CD1c-positive myeloid dendritic cell (primary cell): ENCODE data around the gene CACNB2.
A peak's percentile ranks its signal among the peaks of the same experiment; 100 is the strongest.

Experiments
- DNase-seq: peaks from one replicate; pipeline ENCODE4 v3.0.0-alpha.2; 2016; ENCODE audit errors: extremely low spot score

CACNB2 gene

DNA sequence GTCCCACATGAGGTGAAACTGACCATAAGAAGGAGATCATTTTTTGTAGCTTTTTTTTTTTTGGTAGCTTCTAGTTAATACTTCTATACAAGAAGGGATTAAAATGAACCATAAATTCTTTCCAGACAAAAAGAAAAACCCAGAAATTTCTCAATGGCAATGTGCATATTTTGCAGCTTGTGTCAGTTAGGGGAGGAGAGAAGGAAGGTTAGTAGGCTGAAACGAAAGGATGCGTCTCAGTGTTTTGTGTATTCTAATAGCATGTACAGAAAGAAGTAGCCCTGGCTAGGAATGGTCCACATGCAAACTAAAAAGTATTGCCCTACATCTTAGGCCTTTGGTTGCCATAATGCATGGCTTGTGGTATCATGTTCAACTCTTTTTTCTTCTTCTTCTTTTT lies 90.6 kb downstream of the CACNB2 start:
- no peak for DNase-seq

DNA sequence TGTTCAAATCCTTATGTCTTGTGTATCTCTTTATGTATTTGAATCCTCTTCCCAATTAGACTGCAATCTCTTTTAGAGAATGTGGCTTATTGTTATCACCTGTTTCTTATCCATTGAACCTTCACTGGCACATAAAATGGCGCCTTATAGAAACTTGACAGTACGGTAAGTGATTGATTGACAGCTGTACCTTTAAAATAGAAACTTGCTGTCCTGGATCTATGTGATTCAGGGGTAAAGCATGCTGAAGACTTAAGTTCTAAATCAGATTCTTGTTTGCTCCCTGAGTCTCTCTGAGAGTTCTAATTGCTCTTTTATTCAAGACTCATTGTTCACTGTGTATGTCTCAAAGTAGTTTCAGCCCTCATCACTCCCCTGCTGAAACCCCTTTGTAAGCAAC lies 91.3 kb downstream of the CACNB2 start:
- no peak for DNase-seq

DNA sequence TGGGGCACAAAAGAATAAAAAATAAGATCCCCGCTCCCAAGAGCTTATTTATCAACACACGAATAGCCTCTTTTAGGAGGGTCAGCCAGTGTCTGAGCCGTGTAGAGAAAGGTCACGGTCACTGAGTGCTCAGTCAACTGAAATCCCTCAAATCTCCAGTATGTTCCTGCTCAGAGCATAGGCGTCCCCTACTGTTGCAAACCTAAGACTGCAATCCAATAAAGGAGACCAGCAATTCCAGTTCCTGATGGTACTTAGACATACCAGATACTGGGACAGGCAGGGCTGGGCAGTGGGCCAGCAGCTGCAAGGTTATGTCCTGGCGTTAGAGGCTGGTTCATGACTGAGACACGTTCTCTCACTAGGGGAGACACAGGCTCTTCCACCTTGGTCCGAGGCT lies 93.6 kb downstream of the CACNB2 start:
- DNase-seq: no peak

DNA sequence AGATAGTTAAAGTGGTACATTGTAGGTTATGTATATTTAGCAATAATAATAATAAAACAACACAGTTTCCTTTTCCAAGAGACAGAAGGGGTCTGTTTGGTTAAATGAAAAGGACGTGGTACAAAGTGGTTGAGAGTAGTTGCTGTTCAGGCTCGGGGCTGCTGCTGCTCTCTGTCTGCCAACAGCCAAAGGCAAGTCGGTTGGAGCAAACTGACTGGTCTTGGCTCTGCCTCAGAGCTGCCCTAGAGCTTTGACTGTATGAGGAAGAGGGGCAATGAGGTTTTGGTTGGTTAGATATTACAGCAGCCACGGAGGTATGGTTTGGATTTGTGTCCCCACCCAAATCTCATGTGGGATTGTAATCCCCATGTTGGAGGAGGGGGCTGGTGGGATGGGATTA lies 95.3 kb downstream of the CACNB2 start:
- DNase-seq: no peak

DNA sequence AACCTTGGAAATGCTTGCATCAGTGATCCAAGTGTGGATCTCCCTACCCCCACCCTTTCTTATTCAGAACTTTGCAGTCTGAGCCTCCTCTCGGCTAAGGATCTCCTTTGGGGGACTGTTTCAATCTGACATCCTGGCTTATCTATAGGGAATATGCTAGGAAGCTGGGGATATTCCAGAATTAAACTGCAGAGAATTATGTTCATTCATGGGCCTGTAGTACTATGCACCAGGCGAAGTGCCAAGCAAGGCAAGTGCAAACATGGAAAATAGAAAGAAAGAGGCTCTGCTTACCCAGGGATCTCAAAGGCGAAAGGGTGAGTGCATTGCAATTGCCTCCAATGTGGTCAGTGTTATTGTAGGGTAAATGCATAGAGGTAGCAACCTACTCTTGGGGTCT lies 96.5 kb downstream of the CACNB2 start:
- no peak for DNase-seq

DNA sequence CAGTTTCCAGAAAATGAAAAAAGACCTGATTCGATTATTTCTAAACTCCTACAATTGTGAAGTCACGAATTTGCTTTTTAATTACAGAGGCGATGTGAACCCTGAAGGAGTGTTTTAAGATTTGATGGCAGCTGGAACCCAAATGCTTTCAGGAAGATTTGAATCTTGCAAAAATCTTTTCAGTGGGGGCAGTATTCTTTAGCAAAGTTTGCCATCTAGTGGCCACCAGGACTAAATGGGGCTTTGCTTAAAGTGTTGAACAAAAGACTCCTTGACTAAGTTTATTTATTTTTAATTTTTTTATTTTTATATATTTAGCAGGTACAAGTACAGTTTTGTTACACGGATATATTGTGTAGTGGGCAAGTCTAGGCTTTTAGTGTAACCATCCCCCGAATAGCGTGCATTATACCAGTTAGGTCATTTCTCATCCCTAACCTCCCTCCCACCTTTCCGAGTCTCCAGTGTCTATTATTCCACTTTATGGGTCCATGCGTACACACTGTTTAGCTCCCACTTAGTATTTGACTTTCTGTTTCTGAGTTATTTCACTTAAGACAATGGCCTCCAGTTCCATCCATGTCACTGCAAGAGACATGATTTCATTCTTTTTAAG lies 98.8 kb downstream of the CACNB2 start:
- peak; percentile 48 for DNase-seq

DNA sequence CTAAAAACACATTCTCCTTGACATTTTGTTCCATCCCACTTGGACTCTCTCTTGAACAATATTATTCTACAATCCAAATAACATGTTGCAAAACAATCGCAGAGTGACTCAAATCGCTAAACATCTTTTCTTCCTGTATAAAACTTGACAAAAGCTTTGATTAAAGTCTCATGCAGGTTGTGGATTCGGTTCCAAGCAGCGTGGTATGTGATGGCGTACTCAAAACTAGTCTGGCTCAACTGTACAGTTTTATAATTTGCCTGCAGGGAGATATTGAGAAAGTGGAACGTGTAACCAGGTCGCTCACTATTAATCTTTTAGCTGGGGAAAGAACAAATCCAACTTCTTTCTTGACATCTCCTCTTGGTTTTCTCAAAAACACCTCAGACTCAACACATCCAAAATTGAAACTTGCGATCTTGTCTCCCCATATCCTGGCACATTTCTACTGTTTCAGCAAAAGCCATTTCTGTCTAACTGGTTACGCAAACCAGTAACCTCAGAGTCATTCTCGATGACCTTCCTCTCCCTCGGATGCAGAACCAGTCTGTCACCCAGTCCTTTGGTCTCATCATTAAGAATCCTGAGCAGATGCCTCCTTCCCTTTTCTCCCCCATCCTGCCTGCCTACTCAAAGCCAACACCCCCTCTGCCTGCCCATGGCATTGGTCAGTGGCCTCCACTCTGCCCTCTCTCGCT lies 100.1 kb downstream of the CACNB2 start:
- DNase-seq: peak; percentile 3

DNA sequence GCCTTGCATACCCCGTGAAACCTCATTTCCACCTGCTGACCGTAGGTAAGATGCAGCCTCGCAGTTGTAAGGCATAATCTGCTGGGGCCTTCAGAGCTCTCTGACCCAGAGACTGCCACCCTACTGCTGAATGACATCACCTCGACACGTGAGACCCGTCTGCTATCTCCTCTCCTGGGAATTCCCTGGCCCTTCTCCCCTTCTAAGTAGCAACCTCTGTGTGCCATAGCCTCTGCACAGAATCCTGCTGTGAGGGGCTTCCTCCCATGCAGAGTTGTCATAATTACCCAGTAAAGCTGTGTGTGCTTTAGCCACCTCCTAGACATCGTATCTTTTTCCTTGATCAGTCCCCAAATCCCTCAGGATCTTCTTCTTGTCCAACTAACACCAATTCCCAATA lies 106.7 kb downstream of the CACNB2 start:
- no peak for DNase-seq

DNA sequence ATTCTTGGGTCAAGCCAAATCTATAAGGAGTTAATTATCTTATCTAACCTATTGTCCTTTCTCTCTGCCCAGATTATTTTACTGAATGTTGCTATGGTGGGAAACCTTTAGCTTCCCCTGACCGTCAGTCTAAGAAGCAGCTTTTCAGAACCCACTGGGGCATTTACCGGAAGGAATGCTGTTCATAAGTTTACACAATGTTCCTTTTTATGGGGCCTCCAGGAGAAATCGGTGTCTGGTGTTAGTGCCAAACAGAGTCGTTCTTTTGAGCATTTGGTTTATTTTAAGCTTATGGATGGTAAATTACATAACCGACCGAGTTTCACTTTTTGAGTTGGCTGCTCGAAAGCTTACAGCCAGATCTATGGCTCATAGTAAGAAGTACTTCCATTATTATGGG lies 111.9 kb downstream of the CACNB2 start:
- no peak for DNase-seq

DNA sequence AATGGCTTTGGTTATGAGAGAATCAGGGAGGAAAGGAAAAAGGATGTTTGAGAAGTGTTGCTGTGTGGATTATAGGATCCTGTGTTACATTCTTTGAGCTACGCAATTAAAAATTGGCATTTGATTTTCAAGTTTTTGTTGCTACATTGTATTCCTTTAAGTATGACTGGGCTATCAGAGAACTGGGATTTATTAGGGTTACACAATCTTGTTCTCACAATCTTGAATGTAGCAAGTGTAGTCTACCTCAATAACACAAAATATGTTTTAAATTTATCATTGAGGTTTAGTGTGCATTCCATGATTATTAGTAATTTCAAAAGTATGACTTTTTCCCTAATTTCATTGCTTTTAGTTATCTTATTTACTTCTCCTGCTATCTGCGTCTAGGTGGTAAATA lies 113.9 kb downstream of the CACNB2 start:
- DNase-seq: no peak

DNA sequence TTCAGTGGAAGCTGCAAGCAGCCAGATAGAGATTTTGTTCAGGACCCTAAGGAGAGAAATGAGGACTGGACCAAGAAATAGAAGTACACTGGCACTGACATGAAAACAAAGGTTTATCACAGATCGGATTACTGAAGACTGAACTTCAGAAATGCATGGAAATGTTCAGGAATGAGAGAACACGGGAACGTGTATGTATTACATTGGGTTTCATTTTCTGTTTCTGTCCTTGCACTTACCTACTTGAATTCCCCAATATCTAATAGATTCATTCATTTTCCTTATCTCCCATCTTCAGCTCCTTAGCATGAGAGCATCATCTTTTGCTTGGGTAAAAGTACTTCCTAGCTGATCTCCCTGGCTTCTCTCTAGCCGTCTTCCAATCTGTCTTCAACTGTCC lies 114.5 kb downstream of the CACNB2 start:
- DNase-seq: no peak

DNA sequence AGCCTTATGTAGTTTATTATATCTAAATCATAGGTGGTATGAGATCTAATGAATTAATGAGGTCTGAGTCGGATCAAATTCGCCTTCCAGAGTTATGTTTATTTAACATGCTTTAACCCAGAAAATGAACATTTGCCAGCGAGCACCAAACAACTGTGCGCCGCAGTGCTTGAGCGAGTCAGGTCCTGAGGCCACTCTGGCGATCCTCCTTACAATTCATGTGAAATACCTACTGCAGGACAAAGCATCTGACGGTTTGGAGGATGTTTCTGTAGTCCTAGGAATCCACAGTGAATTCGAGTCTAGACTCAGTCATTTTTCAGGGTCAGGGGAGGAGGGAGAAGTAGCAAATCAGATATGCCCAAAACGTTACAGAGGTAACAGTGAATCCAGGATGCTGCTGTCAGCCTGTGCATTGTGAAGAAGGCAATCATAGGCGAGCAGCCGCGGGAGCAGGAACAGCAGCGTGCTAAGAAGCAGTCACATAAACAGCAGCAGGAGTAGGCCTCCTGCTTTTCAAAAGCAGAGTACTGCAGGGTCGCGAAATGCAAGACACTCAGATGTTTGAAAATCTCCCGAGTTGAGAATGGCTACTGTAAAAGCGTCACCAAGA lies 120.2 kb downstream of the CACNB2 start:
- no peak for DNase-seq

DNA sequence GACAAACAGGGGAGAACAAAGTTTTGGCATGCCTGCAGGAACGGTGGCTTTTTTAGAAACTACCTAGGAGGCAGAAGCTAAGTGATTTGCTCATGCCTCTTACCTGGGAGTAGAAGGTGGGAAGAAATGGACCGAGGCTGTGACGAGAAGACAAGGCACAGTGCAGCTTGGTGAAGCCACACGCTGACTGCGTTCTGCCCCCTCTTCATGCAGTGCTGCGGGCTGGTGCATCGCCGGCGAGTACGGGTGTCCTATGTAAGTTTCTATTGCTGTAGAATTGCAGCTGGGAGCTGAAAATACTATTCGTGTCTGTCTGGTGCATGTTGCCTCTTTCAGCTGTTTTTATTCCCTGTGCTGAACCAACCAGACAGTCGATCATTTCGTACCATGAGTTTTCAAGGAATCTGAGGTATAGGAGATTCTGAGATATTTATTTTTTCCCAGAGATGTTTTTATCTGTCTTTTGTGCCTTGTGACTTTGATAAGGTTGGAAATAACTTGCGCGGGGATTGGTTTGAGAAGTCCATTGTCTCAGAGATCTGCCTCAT lies 120.9 kb downstream of the CACNB2 start:
- no peak for DNase-seq

DNA sequence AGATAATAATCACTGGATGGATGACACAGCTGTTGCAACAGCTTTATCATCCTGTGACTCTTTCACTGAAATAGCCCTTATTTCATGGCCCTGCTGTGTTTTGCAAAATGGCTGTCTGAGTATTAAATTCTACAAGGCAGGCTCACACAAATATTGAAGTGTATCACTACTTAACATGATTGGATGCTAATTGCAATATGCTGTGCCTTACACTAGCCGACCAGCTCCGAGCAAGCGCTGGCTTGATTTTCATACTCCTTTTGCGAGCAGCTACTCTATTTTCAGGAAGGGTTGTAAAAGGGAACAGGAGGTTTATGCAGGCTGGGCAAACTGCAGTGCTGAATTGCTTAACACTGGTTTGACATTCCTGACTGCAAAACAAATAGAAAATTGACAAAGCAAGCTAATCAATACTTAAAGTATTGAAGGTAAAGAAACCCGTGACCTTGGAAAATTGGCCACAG lies 121.6 kb downstream of the CACNB2 start:
- no peak for DNase-seq

DNA sequence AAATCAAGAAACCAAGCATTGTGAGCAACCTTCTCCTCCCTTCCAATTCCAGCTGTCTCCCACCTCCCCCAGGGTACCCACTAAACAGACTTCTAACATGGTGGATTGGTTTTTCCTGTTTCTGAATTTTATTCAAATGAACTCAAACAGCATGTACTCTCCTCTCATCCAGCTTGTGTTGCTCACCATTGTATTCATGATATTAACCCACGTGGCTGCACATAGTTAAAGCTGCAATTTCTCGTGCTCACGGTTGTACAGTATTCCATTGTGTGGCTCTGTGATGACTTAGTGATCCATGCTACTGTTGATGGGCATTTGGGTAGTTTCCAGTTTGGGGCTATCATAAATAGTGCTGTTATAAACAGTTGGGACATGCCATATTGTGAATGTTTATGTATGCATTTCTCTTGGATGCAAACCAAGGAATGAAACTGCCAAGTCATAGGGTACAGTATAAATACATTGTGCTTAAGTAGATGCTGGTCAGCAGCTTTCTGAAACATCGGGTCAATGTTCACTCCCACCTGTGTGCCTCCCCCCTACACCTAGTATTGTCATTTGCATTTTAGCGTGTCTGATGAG lies 124.3 kb downstream of the CACNB2 start:
- DNase-seq: no peak

DNA sequence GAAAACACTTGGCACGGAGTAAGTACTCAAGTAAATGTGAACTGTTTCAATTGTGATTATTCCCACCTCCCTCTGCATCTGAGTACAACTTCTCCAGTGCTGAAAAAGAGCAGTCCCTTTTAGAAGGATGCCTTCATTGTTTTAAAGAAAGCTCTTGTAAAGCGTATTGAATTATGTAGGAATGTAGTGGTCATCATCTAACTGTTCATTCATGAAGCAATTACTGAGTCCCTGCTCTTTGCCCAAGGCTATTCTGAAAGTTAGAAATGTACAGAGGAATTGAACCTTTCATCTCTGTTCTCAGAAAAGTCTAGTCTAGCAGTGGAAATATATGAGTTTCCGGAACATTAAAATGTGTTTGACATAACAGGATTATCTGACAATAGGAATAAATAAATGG lies 127.8 kb downstream of the CACNB2 start:
- DNase-seq: no peak

DNA sequence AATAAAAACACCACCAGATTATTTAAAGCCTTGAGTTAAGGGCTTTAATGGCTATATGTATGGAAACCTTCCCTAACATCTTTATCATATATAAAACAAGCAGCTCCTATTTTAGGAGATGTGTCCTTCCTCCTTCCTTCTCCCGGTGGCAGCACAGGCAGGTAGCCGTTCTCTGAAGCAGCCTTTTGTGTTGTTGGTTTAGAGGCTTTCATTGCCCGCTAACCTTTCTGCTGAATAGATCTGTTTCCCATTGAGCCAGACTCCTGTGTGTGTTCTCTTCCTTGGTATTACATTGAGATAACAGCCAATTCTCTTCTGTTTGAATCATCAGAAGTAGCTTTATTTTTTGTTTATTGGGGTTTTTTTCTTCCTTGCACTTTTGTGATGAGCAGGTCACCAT lies 131.3 kb downstream of the CACNB2 start:
- no peak for DNase-seq

DNA sequence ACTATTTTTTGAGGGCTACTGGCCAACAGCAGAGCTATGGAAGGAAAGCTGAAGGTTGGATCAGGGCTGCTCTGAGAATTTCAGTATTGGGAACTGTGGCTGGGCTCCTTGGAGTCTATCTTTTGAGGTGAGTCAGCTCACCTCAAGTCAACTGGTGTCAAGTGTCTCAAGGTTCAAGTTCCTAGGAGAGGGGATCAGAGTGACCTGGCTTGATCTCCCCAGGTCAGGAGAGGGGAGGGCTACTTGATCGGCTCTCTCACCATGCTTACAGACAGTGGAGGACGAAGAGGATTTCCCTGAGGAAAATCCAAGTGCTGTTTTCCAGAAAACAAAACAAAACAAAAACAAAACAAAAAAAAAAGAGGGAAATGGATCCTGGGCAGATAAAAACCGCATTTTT lies 132.8 kb downstream of the CACNB2 start:
- DNase-seq: no peak

DNA sequence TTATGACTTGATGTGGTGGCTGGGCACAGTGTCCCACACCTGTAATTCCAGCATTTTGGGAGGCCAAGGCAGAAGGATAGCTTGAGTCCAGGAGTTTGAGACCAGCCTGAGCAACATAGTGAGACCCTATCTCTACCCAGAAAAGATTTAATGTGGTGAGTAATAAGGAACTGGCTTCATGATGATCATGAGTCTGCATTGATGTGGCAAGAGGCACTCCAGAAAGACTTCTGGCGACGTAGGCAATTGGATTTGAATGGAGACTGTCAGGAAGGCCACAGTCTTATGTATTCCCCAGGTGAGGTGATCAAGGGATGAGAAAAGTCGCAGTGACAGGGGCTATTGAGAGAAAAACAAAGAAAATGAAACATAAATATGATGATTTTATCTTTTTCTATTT lies 138.0 kb downstream of the CACNB2 start:
- DNase-seq: no peak

DNA sequence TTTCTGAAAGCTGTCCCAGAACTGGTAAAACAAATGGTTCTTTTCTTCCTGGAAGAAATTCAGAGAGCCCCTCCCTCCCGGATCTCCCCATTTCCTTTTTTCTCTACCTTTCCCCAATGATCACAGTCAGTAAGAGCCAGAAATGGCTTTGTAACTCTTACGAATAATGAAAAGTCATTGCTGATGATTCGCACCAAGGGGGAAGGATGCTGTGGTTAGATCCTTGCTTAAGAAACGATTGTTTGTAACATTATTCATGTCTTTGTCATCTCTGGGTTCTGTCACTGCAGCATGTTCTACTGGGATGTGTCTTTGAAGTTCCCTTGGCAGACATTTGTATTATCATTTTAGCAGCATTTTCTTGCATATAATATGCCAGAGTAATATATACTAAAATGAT lies 138.9 kb downstream of the CACNB2 start:
- DNase-seq: peak; percentile 13

DNA sequence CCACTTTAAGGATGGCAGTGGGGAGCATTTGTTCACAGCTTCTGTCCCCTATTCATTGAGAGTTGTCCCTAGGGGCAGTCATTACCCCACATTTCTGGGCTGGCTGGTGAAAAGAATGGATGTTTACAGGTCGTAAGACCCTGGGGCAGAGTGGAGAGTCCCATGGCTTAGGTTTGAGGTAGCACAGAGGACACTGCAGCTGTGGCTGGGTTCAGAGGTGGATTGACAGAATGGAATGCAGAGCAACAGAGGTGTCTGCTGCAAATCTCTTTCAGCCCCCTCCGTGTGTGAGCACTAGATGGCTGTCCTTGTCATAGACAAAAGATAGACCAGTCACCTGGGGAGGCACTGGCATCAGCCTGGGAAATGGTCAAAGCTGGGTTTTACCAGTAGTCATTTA lies 141.9 kb downstream of the CACNB2 start:
- no peak for DNase-seq

DNA sequence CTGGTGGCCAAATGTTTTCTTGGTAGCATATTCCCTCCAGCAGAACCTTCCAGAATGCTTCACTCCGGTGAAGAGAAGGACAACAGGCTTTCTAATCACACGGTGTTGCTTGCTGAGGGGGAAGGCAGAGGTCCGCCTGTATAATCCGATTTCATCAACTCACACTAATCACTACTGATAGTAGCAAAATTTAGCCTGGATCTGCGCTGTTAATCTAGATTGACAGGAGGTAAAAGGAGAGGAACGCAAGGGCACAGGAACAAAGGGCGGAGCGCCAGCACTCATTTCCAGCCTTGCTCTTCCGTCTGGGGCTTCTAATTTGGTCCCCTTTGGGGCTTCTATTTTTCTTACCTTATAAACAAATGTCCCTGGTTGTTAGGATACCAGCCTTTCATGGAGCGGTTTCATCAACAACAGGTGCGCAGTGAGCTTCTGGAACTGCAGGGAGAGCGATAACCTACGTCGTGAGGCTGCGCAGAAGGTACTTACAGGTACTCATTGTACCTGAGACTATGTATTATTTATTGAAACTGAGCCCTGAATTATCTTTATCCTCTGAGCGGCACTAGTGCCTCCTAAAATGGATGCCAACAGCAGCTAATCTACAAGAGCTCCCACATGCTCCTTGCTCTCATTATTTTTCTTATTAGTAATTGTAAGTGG lies 150.6 kb downstream of the CACNB2 start:
- no peak for DNase-seq
